ENCODE results near the gene FIGNL1. TPM values are rescaled to one million over a fixed set of nuclear protein-coding genes. Genes with fewer than 3 reads are reported as not detected.

FIGNL1 gene
- total RNA-seq, 4 donors from 2014 or later: 6.5 to 16.1 (median 7.5) TPM

DNA sequence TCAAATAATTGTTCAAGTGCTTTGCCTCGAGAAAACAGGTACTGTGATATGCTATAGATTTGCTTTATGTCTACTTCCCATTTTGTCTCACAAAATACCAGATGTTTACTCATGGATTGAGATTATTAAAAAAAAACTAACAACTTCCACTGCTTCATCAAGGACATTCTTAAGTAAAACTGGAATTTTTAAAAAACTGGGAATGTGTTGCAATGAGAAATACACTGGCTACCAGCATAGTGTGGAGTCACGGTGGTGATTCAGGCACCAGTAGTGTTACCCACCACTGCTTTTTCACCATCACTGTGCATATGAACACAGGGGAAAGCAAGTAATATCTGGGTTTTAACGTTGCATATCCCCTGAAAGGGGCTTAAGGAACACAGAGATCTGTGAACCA lies 21.2 kb downstream of the FIGNL1 start:
- ATAC-seq (ENCODE audit: low FRiP score) (no peak), DNase-seq (ENCODE audit: low spot score) (no peak)
- TF ChIP-seq CTCF (IDR thresholded peaks at IDR 0.05): no peak

DNA sequence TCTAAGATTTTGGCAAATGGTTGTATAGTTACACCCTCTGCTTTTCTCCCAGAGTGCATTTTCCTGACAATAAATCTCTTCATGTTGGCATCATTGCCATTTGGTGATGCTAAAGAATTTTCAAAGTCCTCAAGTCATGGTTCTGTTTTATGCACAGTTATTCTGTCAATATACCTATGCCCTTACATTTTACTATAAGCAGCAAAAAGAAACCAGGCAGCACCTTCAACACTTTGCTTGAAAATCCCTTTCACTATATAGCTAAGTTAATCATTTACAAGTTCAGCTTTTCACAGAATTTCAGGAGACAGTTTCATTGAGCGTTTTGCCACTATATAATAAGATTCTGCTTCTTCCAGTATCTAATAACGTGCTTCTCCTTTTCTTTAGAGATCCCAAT lies 22.6 kb downstream of the FIGNL1 start:
- no peak for TF ChIP-seq CTCF (IDR thresholded peaks at IDR 0.05)
- ATAC-seq (ENCODE audit: low FRiP score) (no peak), DNase-seq (ENCODE audit: low spot score) (no peak)

DNA sequence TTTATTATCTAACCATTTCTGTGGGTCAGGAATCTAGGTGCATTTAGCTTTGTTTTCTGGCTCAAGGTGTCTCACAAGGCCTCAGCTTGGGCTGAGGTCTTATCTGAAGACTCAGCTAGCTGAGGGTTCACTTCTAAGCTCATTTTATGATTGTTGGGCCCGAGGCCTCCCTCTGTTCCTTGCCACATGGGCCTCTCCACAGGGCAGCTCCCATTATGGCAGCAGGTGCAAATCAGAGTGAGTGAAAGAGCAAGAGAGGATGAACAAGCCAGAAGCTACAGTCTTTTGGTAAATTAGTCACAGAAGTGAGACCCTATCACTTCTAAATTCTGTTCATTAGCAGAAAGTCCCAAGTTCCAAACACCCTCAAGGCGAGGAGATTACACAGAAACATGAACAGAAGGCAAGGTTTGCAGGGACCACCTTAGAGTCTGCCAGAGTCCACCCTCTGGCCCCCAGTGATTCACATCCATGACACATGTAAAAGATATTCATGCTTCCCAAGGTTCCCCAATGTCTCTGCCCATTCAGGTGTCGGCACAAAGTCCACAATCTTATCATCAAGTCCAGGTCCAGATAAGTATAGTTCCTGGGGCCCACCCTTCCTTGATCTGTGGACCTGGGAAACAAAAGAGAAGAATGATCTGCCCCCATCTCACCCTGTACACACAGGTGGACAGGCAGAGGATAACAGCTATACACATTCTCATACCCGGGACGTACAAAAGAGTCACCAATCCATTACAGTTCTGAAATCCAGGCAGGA lies 23.7 kb downstream of the FIGNL1 start:
- TF ChIP-seq CTCF (IDR thresholded peaks at IDR 0.05): no peak
- ATAC-seq (ENCODE audit: low FRiP score) (no peak), DNase-seq (ENCODE audit: low spot score) (no peak)

DNA sequence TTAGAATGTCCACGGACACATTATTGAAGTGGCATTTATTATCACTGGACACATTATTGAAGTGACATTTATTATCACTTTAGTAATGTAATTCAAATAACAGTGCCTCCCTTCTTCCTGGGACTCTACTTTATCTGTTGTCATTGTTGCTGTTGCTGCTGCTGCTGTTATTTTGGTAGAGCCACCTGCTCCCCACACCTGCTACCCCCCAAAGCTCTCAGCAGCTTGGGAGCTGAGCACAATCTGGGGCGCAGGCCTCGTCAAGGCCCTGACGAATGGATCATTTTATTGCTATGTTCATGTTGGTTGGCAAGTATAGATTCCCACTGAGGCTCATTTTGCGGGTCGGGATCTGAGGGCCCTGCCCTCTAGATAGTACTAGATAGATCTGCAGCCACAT lies 24.8 kb downstream of the FIGNL1 start:
- TF ChIP-seq CTCF (IDR thresholded peaks at IDR 0.05): no peak
- DNase-seq (ENCODE audit: low spot score) (no peak), ATAC-seq (ENCODE audit: low FRiP score) (no peak)

DNA sequence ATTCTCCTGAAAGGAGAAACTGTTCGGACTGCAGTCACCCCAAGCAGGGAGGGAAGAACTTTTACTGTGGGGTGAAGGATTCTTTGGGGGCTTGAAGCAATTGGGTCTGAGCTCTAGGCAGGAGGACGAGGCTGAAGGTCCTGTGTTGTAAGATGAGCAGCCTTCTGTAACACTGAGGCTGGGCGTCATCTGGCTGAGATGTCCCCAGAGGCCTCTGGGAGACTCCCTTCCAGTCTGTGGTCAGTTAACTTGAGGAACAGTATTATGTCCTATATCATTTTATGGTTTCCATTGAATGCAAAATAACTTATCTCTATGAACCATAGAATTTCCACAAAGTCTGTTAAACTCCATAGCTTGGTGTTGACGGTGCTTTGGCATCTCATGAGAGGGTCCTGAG lies 26.3 kb downstream of the FIGNL1 start:
- ATAC-seq (ENCODE audit: low FRiP score): no peak

GRCh38 chr7:50422858-50423257 lies 27.3 kb downstream of the FIGNL1 start:
- no peak for TF ChIP-seq CTCF (IDR thresholded peaks at IDR 0.05)
- no peak for DNase-seq (ENCODE audit: low spot score)
- no peak for ATAC-seq (ENCODE audit: low FRiP score)

More for the DNA sequence above, 26.3 kb downstream of the FIGNL1 start:
- no peak for DNase-seq (ENCODE audit: low spot score)
- TF ChIP-seq CTCF (IDR thresholded peaks at IDR 0.05): no peak

DNA sequence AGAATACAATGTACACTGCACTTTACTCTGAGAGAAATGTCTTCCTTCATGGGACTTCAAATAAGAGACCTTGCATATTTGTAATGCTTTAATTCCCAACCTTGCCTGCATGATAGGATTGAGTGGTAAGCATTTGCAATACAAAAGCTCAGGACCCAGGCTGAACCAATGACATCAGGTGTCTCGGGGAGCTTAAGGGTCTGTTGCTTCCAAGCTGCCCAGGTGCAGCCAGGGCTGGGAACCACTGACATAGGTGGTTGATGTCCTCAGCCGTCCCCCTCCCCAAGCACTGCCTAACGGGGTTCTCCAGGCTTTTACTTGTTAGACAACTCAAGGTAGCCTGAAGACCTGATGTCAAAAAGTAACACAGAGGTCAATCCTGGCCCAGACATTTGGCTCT lies 29.1 kb downstream of the FIGNL1 start:
- TF ChIP-seq CTCF (IDR thresholded peaks at IDR 0.05): no peak
- ATAC-seq (ENCODE audit: low FRiP score): no peak
- DNase-seq (ENCODE audit: low spot score): no peak
